Sigmoid colon (tissue), 4 donors: ENCODE measurements around the gene ROMO1.

Experiments
- CTCF ChIP-seq, 4 experiments: fragments of 450-650 bp in 3 of 4; fragments of 200-600 bp in 1 of 4; IDR thresholded peaks; one replicate each; pipeline ENCODE4 v1.5.1; 2016 to 2019; ENCODE audit warnings: antibody characterized with exemption in 4 of 4, mild to moderate bottlenecking in 3 of 4, moderate library complexity in 2 of 4
- EP300 ChIP-seq, 4 donors: sonication (generic); formaldehyde crosslinking; IDR thresholded peaks; one replicate each; pipeline ENCODE4 v1.6.1; 2017; ENCODE audit warnings: antibody characterized with exemption in 4 of 4
- POLR2A ChIP-seq, 2 donors: fragments of 450-650 bp; IDR thresholded peaks; one replicate each; pipeline ENCODE4 v1.6.1; 2016; ENCODE audit warnings: antibody characterized with exemption in 2 of 2, mild to moderate bottlenecking in 2 of 2, moderate library complexity in 2 of 2
- POLR2AphosphoS5 ChIP-seq, 4 donors: sonication (generic); formaldehyde crosslinking; IDR thresholded peaks; one replicate each; pipeline ENCODE4 v1.6.1; 2017; ENCODE audit warnings: antibody characterized with exemption in 4 of 4

GRCh38 chr20:35742741-35743523, 43.7 kb downstream of the ROMO1 start:
- peak in 2 of 4 donors; percentile 7 to 9 for TF ChIP-seq POLR2AphosphoS5 (IDR thresholded peaks at IDR 0.05)
- TF ChIP-seq POLR2A (IDR thresholded peaks at IDR 0.05), result no peak
- no peak for TF ChIP-seq CTCF (IDR thresholded peaks at IDR 0.05)
- TF ChIP-seq EP300 (IDR thresholded peaks at IDR 0.05), result no peak
